AG04450 (cell line): ENCODE data around the gene E2F4. TPM values are rescaled to one million over a fixed set of nuclear protein-coding genes. Genes with fewer than 3 reads are reported as not detected.

Experiments
- CTCF ChIA-PET: fragments of 300-600, 350-600 bp; formaldehyde crosslinking; extraction: SDS; loops from one replicate; lab custom pipeline; 2022; ENCODE audit warnings: antibody characterized with exemption, inconsistent platforms; lab: Charles Lee
- POLR2A ChIA-PET: fragments of 350-600 bp; formaldehyde crosslinking; extraction: SDS; loops from one replicate; lab custom pipeline; 2021; ENCODE audit warnings: antibody characterized with exemption, inconsistent platforms; lab: Yijun Ruan, JAX
- DNase-seq: peaks from one replicate; pipeline ENCODE4 v3.0.0-alpha.2; 2011; ENCODE audit warnings: low read depth, low spot score
- H3K27ac ChIP-seq: one replicate; pipeline ENCODE4 v1.5.1; 2012; ENCODE audit warnings: low read depth, low read length, control low read depth
- H3K27me3 ChIP-seq: one replicate; pipeline ENCODE4 v1.6.0; 2012; ENCODE audit warnings: low read length; ENCODE audit not compliant: control insufficient read depth, insufficient read depth
- H3K4me3 ChIP-seq: 2 replicates; pipeline ENCODE4 v1.5.1; 2011; ENCODE audit warnings: mild to moderate bottlenecking, low read depth, low read length, control low read depth
- H3K9me3 ChIP-seq: 2 replicates; pipeline ENCODE4 v1.5.1; 2012; ENCODE audit warnings: low read length; ENCODE audit not compliant: control insufficient read depth, insufficient read depth
- polyA plus RNA-seq: library from polyadenylated mRNA; depleted of rRNA; stranded (reverse); fragments of >200 nt; gene quantifications from 2 replicates; pipeline ENCODE4 v1.2.3, GENCODE V29; 2011
- TF ChIP-seq, protein P1 (sequence below): IDR thresholded peaks from 2 replicates; pipeline ENCODE4 v1.5.1; 2011; ENCODE audit warnings: low read depth, low read length, control low read depth, inconsistent platforms

E2F4 gene
- polyA plus RNA-seq, 1 experiment = 50.0 TPM

DNA sequence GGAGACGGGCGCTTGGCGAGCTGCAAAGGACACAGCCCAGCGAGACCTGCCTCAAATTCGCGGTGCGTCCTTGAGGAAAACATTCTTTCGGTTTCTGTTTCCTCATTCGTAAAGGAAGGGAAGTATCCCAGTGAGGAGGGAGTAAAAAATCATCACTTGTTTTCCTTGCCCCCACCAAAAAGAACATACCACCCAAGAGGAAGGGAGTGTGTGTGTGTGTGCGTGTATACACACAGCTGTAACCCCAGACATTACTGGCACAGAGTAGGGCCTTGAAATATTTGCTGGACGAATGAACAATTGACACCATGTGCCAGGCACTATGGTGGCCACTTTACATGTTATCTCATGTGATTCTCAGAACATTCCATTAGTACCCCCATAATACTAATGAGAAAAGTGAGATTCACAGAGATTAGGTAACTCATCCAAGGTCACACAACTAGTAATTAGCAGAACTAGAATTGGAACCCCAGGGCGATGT is 6.3 kb upstream of the E2F4 start:
- Histone ChIP-seq H3K27me3 (no peaks in the 10 kb centered on the region), H3K4me3 (0 out of 2 replicates have a peak overlapping the region, but pooled peaks have one; percentile 18), H3K9me3 (no peaks in the 10 kb centered on the region; the same call in 1 of the 2 replicates), H3K27ac (no peak overlapping the region)
- no peak for DNase-seq
- TF ChIP-seq, protein P1, sequence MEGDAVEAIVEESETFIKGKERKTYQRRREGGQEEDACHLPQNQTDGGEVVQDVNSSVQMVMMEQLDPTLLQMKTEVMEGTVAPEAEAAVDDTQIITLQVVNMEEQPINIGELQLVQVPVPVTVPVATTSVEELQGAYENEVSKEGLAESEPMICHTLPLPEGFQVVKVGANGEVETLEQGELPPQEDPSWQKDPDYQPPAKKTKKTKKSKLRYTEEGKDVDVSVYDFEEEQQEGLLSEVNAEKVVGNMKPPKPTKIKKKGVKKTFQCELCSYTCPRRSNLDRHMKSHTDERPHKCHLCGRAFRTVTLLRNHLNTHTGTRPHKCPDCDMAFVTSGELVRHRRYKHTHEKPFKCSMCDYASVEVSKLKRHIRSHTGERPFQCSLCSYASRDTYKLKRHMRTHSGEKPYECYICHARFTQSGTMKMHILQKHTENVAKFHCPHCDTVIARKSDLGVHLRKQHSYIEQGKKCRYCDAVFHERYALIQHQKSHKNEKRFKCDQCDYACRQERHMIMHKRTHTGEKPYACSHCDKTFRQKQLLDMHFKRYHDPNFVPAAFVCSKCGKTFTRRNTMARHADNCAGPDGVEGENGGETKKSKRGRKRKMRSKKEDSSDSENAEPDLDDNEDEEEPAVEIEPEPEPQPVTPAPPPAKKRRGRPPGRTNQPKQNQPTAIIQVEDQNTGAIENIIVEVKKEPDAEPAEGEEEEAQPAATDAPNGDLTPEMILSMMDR = no peak
- ChIA-PET POLR2A (interaction anchor here (0.5 to 1.2 kb wide), 8 partner anchors 13 to 78 kb away, joined by 3 to 5 read pairs (median 3); partner anchors contain the start of genes B3GNT9, NOL3 and SLC9A5), CTCF (interaction anchor here (0.7 to 1.9 kb wide), 14 partner anchors 10 to 232 kb away, joined by 3 to 18 read pairs (median 6); no protein-coding TSS in a partner anchor)

DNA sequence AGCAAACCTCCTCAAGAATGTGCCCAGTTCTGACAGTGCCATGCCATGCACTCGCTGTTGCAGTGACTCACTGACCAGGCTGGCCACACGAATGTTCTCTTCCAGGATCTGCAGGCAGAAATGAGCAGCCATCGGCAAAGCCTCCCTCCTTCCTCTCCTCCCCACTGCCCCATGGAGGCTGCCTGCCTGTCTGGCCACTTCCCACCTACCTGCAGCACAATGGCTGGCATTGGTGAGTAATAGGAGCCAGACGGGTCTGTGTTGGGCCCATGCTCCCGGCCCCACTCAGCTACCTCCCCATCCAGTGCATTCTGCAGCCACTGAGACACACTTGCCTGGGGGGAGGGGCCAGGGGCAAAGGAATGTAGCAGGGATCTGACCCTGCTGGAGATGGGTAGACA is 5.4 kb upstream of the E2F4 start:
- ChIA-PET POLR2A (interaction anchor here (0.6 to 0.7 kb wide), 2 partner anchors 11 to 167 kb away, joined by 3 to 4 read pairs; no protein-coding TSS in a partner anchor), CTCF (no interaction called here)
- Histone ChIP-seq H3K27me3 (no peaks in the 10 kb centered on the region), H3K9me3 (no peaks in the 10 kb centered on the region; the same call in 1 of the 2 replicates), H3K4me3 (no peak overlapping the region), H3K27ac (no peak overlapping the region)
- TF ChIP-seq, protein P1 = no peak
- DNase-seq = no peak

DNA sequence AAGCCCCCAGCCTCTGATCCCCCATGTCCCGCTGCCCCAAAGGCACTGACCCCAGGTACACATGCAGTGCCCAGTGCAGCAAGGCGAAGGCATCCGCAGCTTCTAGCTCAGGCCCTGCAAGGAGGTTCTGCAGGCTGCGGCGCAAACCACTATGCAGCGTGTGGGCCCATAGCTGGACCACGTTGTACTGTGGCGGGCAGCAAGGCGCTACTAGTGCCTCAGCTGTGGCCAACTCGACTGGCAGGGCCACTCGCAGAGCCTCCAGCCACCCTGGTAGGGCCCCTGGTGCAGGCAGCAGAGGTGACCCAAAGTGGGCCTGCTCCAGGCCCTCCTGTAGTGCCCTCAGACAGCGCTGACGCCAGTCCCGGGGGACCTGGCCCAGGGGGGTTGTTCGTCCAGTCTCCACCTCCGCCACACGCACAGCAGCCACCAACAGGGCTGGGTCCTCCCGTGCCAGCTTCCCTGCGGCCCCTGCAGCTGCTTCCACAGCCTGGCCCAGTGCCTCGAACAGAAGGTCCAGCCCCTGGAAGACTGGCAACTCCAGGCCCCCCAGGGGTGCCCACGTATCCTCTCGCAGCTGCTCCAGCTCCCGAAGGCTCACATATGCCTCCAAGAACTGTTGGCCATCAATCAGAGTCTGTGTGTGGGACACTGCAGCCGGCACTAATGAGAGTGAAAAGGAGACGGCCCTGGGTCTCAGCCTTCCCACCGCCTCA is 4.6 kb upstream of the E2F4 start:
- Histone ChIP-seq H3K27me3 (no peaks in the 10 kb centered on the region), H3K27ac (no peak overlapping the region), H3K9me3 (no peaks in the 10 kb centered on the region; the same call in 1 of the 2 replicates), H3K4me3 (no peak overlapping the region)
- ChIA-PET POLR2A (interaction anchor here (0.6 kb wide), 1 partner anchor 167 kb away, joined by 3 read pairs; no protein-coding TSS in a partner anchor), CTCF (interaction anchor here (0.6 kb wide), 1 partner anchor 233 kb away, joined by 4 read pairs; no protein-coding TSS in a partner anchor)
- no peak for DNase-seq
- TF ChIP-seq, protein P1 = no peak

DNA sequence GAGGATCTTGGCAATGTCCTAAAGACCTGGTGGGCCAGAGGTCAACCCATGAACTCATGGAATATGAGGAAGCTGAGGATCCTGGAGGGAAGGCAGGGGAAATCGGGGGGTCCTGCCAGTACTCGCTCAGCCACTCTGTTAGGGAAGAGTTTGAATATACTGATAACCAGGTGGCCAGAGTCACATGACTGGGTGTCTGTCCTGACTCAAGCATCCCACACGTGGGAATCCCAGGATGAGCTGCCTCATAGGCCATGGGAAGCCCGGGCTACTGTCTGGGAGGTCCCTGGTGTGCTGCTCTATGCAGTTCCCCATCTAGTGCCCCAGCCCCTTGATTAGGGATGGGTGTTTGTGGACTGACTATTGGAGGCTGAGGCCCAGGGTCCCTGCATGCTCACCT is 3.6 kb upstream of the E2F4 start:
- POLR2A ChIA-PET = no interaction called here
- DNase-seq = no peak
- Histone ChIP-seq H3K27ac (no peak overlapping the region), H3K27me3 (no peaks in the 10 kb centered on the region), H3K4me3 (no peak overlapping the region), H3K9me3 (no peaks in the 10 kb centered on the region; the same call in 1 of the 2 replicates)
- TF ChIP-seq, protein P1 = no peak
- CTCF ChIA-PET = interaction anchor here (2.2 kb wide), 1 partner anchor 234 kb away, joined by 7 read pairs; no protein-coding TSS in a partner anchor
